ENCODE results near the gene ZBTB20. TPM values are rescaled to one million over a fixed set of nuclear protein-coding genes. Genes with fewer than 3 reads are reported as not detected.
A peak's percentile ranks its signal among the peaks of the same experiment; 100 is the strongest.

ZBTB20 gene
- polyA plus RNA-seq, 3 donors = 1.3 to 3.2 (median 2.0) TPM

DNA sequence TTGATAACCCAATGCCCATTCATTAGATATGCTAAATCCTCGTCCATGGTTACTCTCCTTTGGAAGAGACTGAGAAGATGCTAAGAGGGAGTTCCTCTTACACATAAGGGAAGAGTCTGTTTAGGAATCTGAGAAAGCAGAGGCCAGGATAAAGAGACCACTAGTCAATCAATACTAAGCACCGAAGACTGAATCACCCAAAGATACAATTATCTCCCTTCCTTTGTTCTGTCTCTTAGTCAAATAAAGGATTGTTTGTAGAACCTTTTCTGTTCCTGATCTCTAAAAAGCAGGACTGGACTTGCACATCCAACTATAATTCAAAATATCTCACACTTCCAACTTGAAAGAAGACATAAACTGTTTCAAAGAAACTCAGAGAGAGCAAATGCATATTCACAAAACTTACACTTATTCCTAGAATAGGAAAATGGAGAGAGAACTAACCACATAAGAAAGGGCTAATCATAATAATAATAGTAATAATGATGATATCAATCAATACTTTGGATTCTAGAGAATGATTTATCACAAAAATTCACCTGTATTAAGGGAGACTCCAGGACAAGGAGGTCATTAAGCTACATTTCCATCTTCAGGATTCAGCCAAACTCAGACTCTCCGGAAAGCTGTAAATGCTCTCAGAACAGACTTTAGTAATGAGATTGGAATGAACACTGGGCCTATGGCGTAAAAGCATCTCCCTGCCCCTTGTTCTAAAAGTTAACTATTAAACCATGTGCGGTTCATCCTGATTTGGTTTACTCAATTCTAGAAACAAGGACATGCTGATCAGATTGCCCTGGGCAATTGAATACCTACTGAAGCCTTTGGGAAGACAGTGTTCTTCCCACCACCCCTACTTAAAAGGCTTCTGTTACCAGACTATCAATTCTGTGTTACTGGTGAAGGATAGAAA lies 401.5 kb downstream of the ZBTB20 start:
- Histone ChIP-seq H3K27me3 (ENCODE audit: control insufficient read depth in 2 of 2, insufficient read depth in 2 of 2, low read length in 2 of 2) (no peaks in the 10 kb centered on the region), H3K36me3 (replicated peaks in 1 of 2; ENCODE audit: control insufficient read depth in 1 of 2, insufficient read depth in 2 of 2, low read length in 2 of 2) (no peaks in the 10 kb centered on the region), H3K4me1 (ENCODE audit: control insufficient read depth in 1 of 2, insufficient read depth in 2 of 2, low read length in 2 of 2) (no peaks in the 10 kb centered on the region), H3K79me2 (ENCODE audit: insufficient read depth, low read length) (no peaks in the 10 kb centered on the region), H3K9ac (ENCODE audit: insufficient read depth, low read length, poor library complexity, severe bottlenecking) (no peak overlapping the region), H4K20me1 (ENCODE audit: insufficient read depth, low read length) (no peaks in the 10 kb centered on the region), H2AFZ (ENCODE audit: insufficient read depth, low read depth, low read length, poor library complexity, severe bottlenecking) (no peak overlapping the region), H3K9me3 (replicated peaks in 1 of 2; ENCODE audit: control insufficient read depth in 1 of 2, insufficient read depth in 1 of 2, low read length in 2 of 2) (no peaks in the 10 kb centered on the region), H3K27ac (ENCODE audit: low read depth in 1 of 2, low read length in 2 of 2) (no peak overlapping the region), H3K4me2 (replicated peaks; ENCODE audit: extremely low read depth, low read length, poor library complexity, severe bottlenecking) (peak overlapping the region; percentile 35), H3K4me3 (replicated peaks in 1 of 3; ENCODE audit: low read depth in 2 of 3, low read length in 3 of 3) (no peak overlapping the region)
- WGBS (ENCODE audit: insufficient coverage) = no CpG with 5 or more reads among the region's 5 CpGs
- Mint-ChIP-seq H3K27ac (peak overlapping the region in 1 of 7 donors; percentile 85), H3K4me3 (no peak overlapping the region), H3K27me3 (ENCODE audit: low read depth in 3 of 3) (no peaks in the 10 kb centered on the region), H3K4me1 (peaks cover 12% of the 10 kb centered on the region), H3K9me3 (peaks cover 0 to 2% (median 0%) of the 10 kb centered on the region in 7 donors), H3K36me3 (no peaks in the 10 kb centered on the region)
- no peak for DNase-seq
- intact Hi-C loops (cut with micrococcal nuclease) = no loop called here
- no peak for TF ChIP-seq CTCF (IDR thresholded peaks at IDR 0.05)

- TF ChIP-seq CTCF (IDR thresholded peaks at IDR 0.05) = no peak
- WGBS (ENCODE audit: insufficient coverage) = no CpG with 5 or more reads among the region's 5 CpGs
- intact Hi-C loops (cut with micrococcal nuclease) = no loop called here
- Histone ChIP-seq H4K20me1 (ENCODE audit: insufficient read depth, low read length) (no peaks in the 10 kb centered on the region), H2AFZ (ENCODE audit: insufficient read depth, low read depth, low read length, poor library complexity, severe bottlenecking) (no peak overlapping the region), H3K9ac (ENCODE audit: insufficient read depth, low read length, poor library complexity, severe bottlenecking) (no peak overlapping the region), H3K4me3 (replicated peaks in 1 of 3; ENCODE audit: low read depth in 2 of 3, low read length in 3 of 3) (no peak overlapping the region), H3K4me2 (replicated peaks; ENCODE audit: extremely low read depth, low read length, poor library complexity, severe bottlenecking) (no peak overlapping the region), H3K4me1 (ENCODE audit: control insufficient read depth in 1 of 2, insufficient read depth in 2 of 2, low read length in 2 of 2) (no peaks in the 10 kb centered on the region), H3K27me3 (ENCODE audit: control insufficient read depth in 2 of 2, insufficient read depth in 2 of 2, low read length in 2 of 2) (no peaks in the 10 kb centered on the region), H3K36me3 (replicated peaks in 1 of 2; ENCODE audit: control insufficient read depth in 1 of 2, insufficient read depth in 2 of 2, low read length in 2 of 2) (no peaks in the 10 kb centered on the region), H3K9me3 (replicated peaks in 1 of 2; ENCODE audit: control insufficient read depth in 1 of 2, insufficient read depth in 1 of 2, low read length in 2 of 2) (no peaks in the 10 kb centered on the region), H3K79me2 (ENCODE audit: insufficient read depth, low read length) (no peaks in the 10 kb centered on the region), H3K27ac (ENCODE audit: low read depth in 1 of 2, low read length in 2 of 2) (no peak overlapping the region)
- no peaks in the 10 kb centered on the region for H3K36me3 Mint-ChIP-seq
- no peaks in the 10 kb centered on the region for H3K27me3 Mint-ChIP-seq (ENCODE audit: low read depth in 3 of 3)
- no peak overlapping the region for H3K27ac Mint-ChIP-seq
- DNase-seq = no peak
- peaks cover 12% of the 10 kb centered on the region for H3K4me1 Mint-ChIP-seq
- H3K9me3 Mint-ChIP-seq = no peaks in the 10 kb centered on the region
- no peak overlapping the region for H3K4me3 Mint-ChIP-seq
Measured at GRCh38 chr3:114743746-114744485, 403.2 kb downstream of the ZBTB20 start.

All from CD14-positive monocyte (primary cell).